GM23248 (cell line): ENCODE results near the gene EPG5.

Experiments
- EZH2 ChIP-seq: fragments of 200-600 bp; sonication (generic); IDR thresholded peaks from 2 replicates; pipeline ENCODE4 v1.6.1; 2018; ENCODE audit warnings: antibody characterized with exemption, mild to moderate bottlenecking; ENCODE audit not compliant: insufficient read depth, poor library complexity, severe bottlenecking
- EZH2phosphoT487 ChIP-seq: fragments of 200-600 bp; sonication (generic); IDR thresholded peaks from 2 replicates; pipeline ENCODE4 v1.6.1; 2018; ENCODE audit warnings: antibody characterized with exemption, moderate library complexity, mild to moderate bottlenecking, low read depth; ENCODE audit not compliant: insufficient read depth

DNA sequence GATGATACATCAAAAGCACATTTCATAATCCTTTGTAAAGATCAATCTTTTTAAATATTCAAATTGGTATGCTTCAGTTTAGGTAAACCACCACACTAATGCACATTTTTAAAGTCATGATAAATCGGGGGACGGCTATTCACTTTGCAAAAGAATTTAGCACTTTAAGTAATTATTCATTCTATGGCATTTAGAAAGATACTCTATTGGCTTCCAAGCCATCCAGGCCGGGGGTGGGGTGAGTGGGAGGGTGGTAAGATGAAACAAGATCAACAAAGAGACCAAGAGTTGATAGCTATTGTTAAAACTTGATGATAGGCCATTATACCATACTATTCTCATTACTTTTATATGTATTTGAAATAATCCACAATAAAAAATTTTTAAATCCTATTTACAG, 41.0 kb downstream of the EPG5 start:
- TF ChIP-seq EZH2phosphoT487 (no peak), EZH2 (no peak)
